Natural killer cell (primary cell): ENCODE measurements around the gene DUSP23. TPM values are rescaled to one million over a fixed set of nuclear protein-coding genes. Genes with fewer than 3 reads are reported as not detected.

ENCODE experiments used
- ATAC-seq, 3 donors: fragments of 150-1000 bp in 2 of 3; fragments of 200-7000 bp in 1 of 3; cut with Tn5 transposase; 1 replicate in 1 of 3; 2 replicates in 2 of 3; pipeline ENCODE4 v1.10.0; 2021; ENCODE audit warnings: mild to moderate bottlenecking in 2 of 3, moderate library complexity in 2 of 3
- DNase-seq, 2 donors: peaks; one replicate each; pipeline versions ENCODE4 v3.0.0 to v3.0.0-alpha.2; 2013 to 2021; ENCODE audit warnings: mixed read lengths in 1 of 2
- H3K27ac ChIP-seq: one replicate; pipeline ENCODE4 v1.5.1; 2013; ENCODE audit warnings: mild to moderate bottlenecking, low read length
- H3K27me3 ChIP-seq: one replicate; pipeline ENCODE4 v1.6.1; 2013; ENCODE audit warnings: low read length; ENCODE audit not compliant: control insufficient read depth, insufficient read depth
- H3K36me3 ChIP-seq: one replicate; pipeline ENCODE4 v1.6.1; 2013; ENCODE audit warnings: low read length; ENCODE audit not compliant: control insufficient read depth, insufficient read depth
- H3K4me1 ChIP-seq: one replicate; pipeline ENCODE4 v1.6.1; 2013; ENCODE audit warnings: low read length; ENCODE audit not compliant: control insufficient read depth, insufficient read depth
- H3K4me3 ChIP-seq: one replicate; pipeline ENCODE4 v1.5.1; 2013; ENCODE audit warnings: low read length
- H3K9me3 ChIP-seq: one replicate; pipeline ENCODE4 v1.6.1; 2013; ENCODE audit warnings: low read length; ENCODE audit not compliant: control insufficient read depth, insufficient read depth
- H3K27ac Mint-ChIP-seq, 2 donors: one replicate each; pipeline ENCODE4 v1.8.0; 2022; ENCODE audit warnings: mild to moderate bottlenecking in 2 of 2, mixed read lengths in 2 of 2, moderate library complexity in 1 of 2
- H3K27me3 Mint-ChIP-seq, 2 donors: one replicate each; pipeline ENCODE4 v1.8.0; 2022; ENCODE audit warnings: low read depth in 2 of 2, mixed read lengths in 2 of 2
- H3K36me3 Mint-ChIP-seq: one replicate; pipeline ENCODE4 v1.8.0; 2022; ENCODE audit warnings: mixed read lengths
- H3K4me1 Mint-ChIP-seq, 2 donors: one replicate each; pipeline ENCODE4 v1.8.0; 2022; ENCODE audit warnings: mixed read lengths in 2 of 2
- H3K4me3 Mint-ChIP-seq: one replicate; pipeline ENCODE4 v1.8.0; 2022; ENCODE audit warnings: mild to moderate bottlenecking, moderate library complexity, mixed read lengths
- H3K9me3 Mint-ChIP-seq, 2 donors: one replicate each; pipeline ENCODE4 v1.8.0; 2022; ENCODE audit warnings: mixed read lengths in 2 of 2
- CTCF ChIP-seq: fragments of 200-600 bp; IDR thresholded peaks from one replicate; pipeline ENCODE4 v1.8.0; 2022; ENCODE audit warnings: antibody characterized with exemption
- WGBS: methylation state at CpG from one replicate; pipeline ENCODE4 v1.1.7; 2013; ENCODE audit warnings: missing lambda C conversion rate; ENCODE audit not compliant: insufficient coverage; 5-methylcytosine and 5-hydroxymethylcytosine counted together
- intact Hi-C: fragments of 100-400 bp; cut with micrococcal nuclease; formaldehyde crosslinking; loops from one replicate; pipeline ENCODE4 v1.14.2; 2022
- total RNA-seq, 4 donors: library from RNA; stranded (reverse); fragments of 120-200 nt in 1 of 4; gene quantifications; one replicate each; pipeline versions ENCODE4 v1.2.3 to v1.2.4, GENCODE V29; 2013 to 2022

Gene DUSP23
- total RNA-seq, 3 donors from 2014 or later (not counting 1 experiment from before 2014, with no cell fraction given) = 18.6 to 22.1 (median 21.1) TPM

GRCh38 chr1:159823406-159823805 lies 42.6 kb downstream of the DUSP23 start:
- Mint-ChIP-seq H3K4me3 (no peak overlapping the region), H3K9me3 (no peaks in the 10 kb centered on the region), H3K27ac (no peak overlapping the region), H3K27me3 (peaks cover 0 to 18% of the 10 kb centered on the region in 2 donors), H3K36me3 (no peaks in the 10 kb centered on the region), H3K4me1 (peaks cover 87% of the 10 kb centered on the region in 2 donors)
- intact Hi-C loops = loop anchor here (10.0 kb wide), 1 partner anchor 1251 kb away; no protein-coding TSS in a partner anchor
- no peak for TF ChIP-seq CTCF
- DNase-seq = no peak
- ATAC-seq = no peak
- no peaks in the 10 kb centered on the region for H3K27me3 ChIP-seq
- H3K4me1 ChIP-seq = peaks cover 72% of the 10 kb centered on the region
- no peak overlapping the region for H3K27ac ChIP-seq
- H3K36me3 ChIP-seq = no peaks in the 10 kb centered on the region
- WGBS = 91% methylated on average over 4 of the region's 7 CpGs
- no peak overlapping the region for H3K4me3 ChIP-seq
- peaks cover 12% of the 10 kb centered on the region for H3K9me3 ChIP-seq

- Histone ChIP-seq H3K27me3 (no peaks in the 10 kb centered on the region), H3K36me3 (no peaks in the 10 kb centered on the region), H3K9me3 (peaks cover 24% of the 10 kb centered on the region), H3K4me1 (peaks cover 92% of the 10 kb centered on the region), H3K27ac (no peak overlapping the region), H3K4me3 (no peak overlapping the region)
- TF ChIP-seq CTCF = no peak
- intact Hi-C loops = loop anchor here (10.0 kb wide), 1 partner anchor 1249 kb away; no protein-coding TSS in a partner anchor
- Mint-ChIP-seq H3K9me3 (peaks cover 5 to 6% of the 10 kb centered on the region in 2 donors), H3K27me3 (peaks cover 15 to 26% of the 10 kb centered on the region in 2 donors), H3K4me1 (peaks cover 92 to 96% of the 10 kb centered on the region in 2 donors), H3K27ac (peak overlapping the region; percentile 90 to 92), H3K4me3 (peak overlapping the region; percentile 62), H3K36me3 (peaks cover 10% of the 10 kb centered on the region)
- WGBS = 42% methylated on average over 3 of the region's 3 CpGs
- ATAC-seq (no peak), DNase-seq (peak in 1 of 2 donors; percentile 28)
These were observed 44.8 kb downstream of the DUSP23 start for GRCh38 chr1:159825564-159825963.

GRCh38 chr1:159826441-159827101 lies 45.8 kb downstream of the DUSP23 start, which contains the start of gene SLAMF8:
Gene SLAMF8 (plus strand): TSS chr1:159826873. CDS start chr1:159826899, 26 bp downstream.
- Histone ChIP-seq H3K36me3 (no peaks in the 10 kb centered on the region), H3K27me3 (no peaks in the 10 kb centered on the region), H3K27ac (peak within 1 kb of the TSS; percentile 42), H3K4me1 (peaks cover 86% of the 10 kb centered on the region), H3K9me3 (peaks cover 24% of the 10 kb centered on the region), H3K4me3 (peak within 1 kb of the TSS; percentile 3)
- H3K36me3 Mint-ChIP-seq = peaks cover 10% of the 10 kb centered on the region
- H3K4me3 Mint-ChIP-seq = peak within 1 kb of the TSS; percentile 62
- H3K27me3 Mint-ChIP-seq = peaks cover 20 to 24% of the 10 kb centered on the region in 2 donors
- WGBS = 30% methylated on average over 11 of the region's 11 CpGs
- peaks cover 5 to 6% of the 10 kb centered on the region in 2 donors for H3K9me3 Mint-ChIP-seq
- intact Hi-C loops = loop anchor here (2.0 to 10.0 kb wide), 2 partner anchors 26 to 1248 kb away; no protein-coding TSS in a partner anchor
- ATAC-seq (peak; percentile 78 to 87 (median 85)), DNase-seq (peak; percentile 80 to 81)
- H3K27ac Mint-ChIP-seq = peak within 1 kb of the TSS; percentile 90 to 92
- H3K4me1 Mint-ChIP-seq = peaks cover 85 to 92% of the 10 kb centered on the region in 2 donors
- no peak for TF ChIP-seq CTCF
